Vagina (tissue), 1 donor: ENCODE data around the gene CHEK1. TPM values are rescaled to one million over a fixed set of nuclear protein-coding genes. Genes with fewer than 3 reads are reported as not detected.

Experiments
- small RNA-seq: library from RNA; depleted of rRNA; stranded (forward); fragments of <200 nt; gene quantifications from one replicate; pipeline ENCODE3, GENCODE V24; 2016
- total RNA-seq: library from RNA; depleted of rRNA; stranded (reverse); fragments of >200 nt; gene quantifications from one replicate; pipeline ENCODE4 v1.2.3, GENCODE V29; 2016

Gene CHEK1
- total RNA-seq, 1 donor from 2014 or later, result 2.5 TPM

Small RNAs within 50 kb of the gene (small RNA-seq; reads per million reads assigned to genes)
- not detected for gene RNU2-35P

Other genes starting within 250 kb of the CHEK1 start
- 33.4 TPM for gene FEZ1, start 128.9 kb upstream of the CHEK1 start, total RNA-seq
- gene EI24, start 55.7 kb upstream of the CHEK1 start, total RNA-seq, result 70.7 TPM
- gene STT3A, start 32.3 kb upstream of the CHEK1 start, total RNA-seq, result 91.6 TPM
- gene ACRV1, start 55.7 kb downstream of the CHEK1 start, total RNA-seq, result not detected
- gene PATE1, start 121.1 kb downstream of the CHEK1 start, total RNA-seq, result not detected
- not detected for gene PATE2, start 153.7 kb downstream of the CHEK1 start, total RNA-seq
- not detected for gene PATE3, start 163.0 kb downstream of the CHEK1 start, total RNA-seq
- gene PATE4, start 208.2 kb downstream of the CHEK1 start, total RNA-seq, result not detected